Stimulated activated CD8-positive, alpha-beta memory T cell treated with anti-CD3 and anti-CD28 coated beads, Interleukin-2, amount 100 ng/mL, for 48 hours (primary cell): ENCODE results near the gene KRT79.
"Not testable (repeated sequence)": the region's sequence is repeated elsewhere in the genome, so short reads cannot be mapped to it uniquely, and the experiment has no call there.

ENCODE experiments used
- DNase-seq, 2 donors: peaks; one replicate each; pipeline ENCODE4 v3.0.0-alpha.2; 2020; ENCODE audit warnings: low read depth in 2 of 2

KRT79 gene

DNA sequence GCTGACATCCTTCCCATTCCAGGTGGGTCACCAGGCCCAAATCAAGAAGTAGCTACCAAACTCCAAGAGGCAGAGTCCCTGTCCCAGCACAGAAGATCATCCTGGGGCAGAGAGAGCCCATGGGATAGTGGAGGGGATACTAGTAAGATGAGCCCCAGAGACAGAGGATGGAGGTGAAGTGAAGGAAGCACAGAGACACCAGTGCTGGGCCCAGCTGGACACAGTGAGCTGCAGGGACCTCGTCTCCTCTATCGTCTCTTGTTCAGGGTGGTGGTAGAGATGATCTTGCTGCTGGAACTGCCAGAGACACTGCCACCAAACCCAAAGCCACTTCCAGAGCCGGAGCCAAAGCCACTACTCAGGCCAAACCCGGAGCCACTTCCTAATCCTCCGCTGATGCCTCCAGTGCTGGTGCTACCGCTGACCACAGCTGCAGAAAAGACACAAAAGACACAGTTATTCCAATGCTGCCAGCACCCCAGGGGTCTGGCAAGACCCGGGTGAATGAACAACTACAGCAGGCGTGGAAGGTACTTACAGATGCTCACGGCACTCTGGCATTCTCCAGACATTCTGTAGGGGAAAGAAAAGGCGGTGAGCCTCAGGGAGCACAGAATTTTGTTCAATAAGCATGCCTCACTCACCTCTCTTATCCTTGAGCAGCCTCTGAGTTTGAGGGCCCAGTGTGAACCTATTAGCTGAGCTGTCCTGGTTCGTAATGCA is 27.1 kb downstream of the KRT79 start:
- DNase-seq, result no peak

- DNase-seq, result no peak
These were observed 27.8 kb downstream of the KRT79 start for GRCh38 chr12:52806169-52806811.

GRCh38 chr12:52805739-52806138 is 28.4 kb downstream of the KRT79 start:
- no peak for DNase-seq

- no peak for DNase-seq
These were observed 29.1 kb downstream of the KRT79 start for GRCh38 chr12:52805000-52805399.

DNA sequence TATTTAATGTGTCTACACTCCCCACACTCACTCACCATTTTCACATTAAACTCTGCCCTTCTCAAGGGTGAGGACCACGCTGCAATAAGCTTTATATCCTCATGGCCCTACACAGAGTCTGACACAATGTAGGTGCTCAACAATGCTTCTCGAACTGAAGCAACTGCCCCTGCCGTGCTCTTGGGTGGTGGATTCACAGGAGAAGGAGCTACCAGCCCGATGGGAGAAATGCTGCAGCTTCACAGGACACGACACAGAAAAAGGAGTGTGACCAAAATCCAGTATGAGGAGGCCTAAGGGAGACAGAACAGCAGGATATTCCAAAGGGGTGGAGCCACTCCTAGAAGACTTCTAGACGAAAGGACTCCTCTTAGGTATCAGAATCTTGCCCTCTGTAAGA is 31.7 kb downstream of the KRT79 start:
- DNase-seq, result no peak

GRCh38 chr12:52801773-52802172 is 32.3 kb downstream of the KRT79 start:
- DNase-seq, result no peak

GRCh38 chr12:52800259-52800917 is 33.7 kb downstream of the KRT79 start:
- DNase-seq, result no peak

GRCh38 chr12:52799505-52800211 is 34.5 kb downstream of the KRT79 start:
- DNase-seq, result no peak

GRCh38 chr12:52798671-52799504 is 35.2 kb downstream of the KRT79 start:
- DNase-seq, result no peak

- no peak for DNase-seq
These were observed 36.0 kb downstream of the KRT79 start for GRCh38 chr12:52798003-52798670.

DNA sequence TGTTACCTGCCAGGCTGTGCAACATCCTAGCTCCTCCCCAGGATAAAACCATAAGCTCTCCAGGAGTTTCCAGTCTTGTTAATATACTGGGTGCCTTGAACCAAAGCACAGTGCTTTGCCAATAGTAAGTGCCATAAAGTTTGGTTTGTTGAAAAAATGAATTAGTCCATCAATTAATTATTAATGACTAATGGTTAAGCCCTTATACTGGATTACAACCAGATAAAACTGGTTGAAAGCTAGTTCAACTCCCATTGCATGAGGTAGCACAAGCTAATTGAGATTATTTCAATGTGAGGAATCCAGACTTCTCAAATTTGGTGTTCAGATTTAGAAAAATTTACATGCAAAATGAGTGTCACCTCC is 36.6 kb downstream of the KRT79 start:
- no peak for DNase-seq

DNA sequence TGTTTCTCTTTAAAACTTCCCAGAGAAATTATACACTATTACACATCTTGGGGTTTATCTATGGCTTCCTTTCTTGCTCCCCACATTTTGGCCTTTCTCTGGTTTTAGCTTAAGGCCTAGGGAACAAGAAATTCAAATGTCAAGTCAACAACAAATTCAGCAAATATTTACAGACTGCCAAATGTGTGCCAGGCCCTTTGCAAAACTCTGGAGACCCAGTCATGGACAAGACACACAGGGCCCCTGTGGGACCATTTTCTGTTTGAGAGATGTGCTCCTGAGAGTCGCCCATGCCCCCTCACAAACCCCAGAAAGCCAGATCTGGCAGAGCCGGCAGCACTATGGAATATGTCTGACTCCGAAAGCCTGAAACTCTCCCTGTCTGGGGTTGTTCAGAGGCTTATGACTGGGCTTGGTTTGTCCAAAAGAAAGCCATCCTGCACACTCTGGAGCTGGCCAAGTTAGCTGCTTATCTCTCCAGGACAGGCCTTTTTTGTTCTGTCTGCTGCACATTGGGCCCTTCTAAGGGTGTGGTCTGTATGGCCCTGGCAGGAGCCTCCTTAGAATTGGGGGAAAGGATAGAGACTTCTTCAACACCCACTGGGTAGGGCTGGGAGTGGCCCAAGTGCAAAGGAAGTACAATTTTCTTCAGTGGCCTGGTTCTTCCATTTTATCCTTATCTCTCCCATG is 37.1 kb downstream of the KRT79 start:
- no peak for DNase-seq

- DNase-seq, result no peak
These were observed 37.7 kb downstream of the KRT79 start for GRCh38 chr12:52796429-52796794.

GRCh38 chr12:52795694-52796428 is 38.2 kb downstream of the KRT79 start, which contains the start of gene KRT3:
Gene KRT3, minus strand, starts transcription at chr12:52796117. Its CDS starts 75 bp downstream, at chr12:52796042.
- DNase-seq, result no peak

DNA sequence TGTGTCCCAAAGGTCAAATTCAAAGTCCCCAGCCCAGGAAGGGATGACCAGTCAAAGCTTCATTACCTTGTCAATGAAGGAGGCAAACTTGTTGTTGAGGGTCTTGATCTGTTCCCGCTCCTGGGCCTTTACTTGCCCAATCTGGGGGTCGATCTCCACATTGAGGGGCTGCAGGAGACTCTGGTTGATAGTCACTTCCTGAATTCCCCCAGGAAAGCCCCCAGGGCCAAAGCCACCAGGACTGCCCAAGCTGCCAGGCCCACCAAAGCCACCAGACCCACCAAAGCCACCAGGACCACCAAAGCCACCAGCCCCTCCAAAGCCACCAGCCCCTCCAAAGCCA is 38.8 kb downstream of the KRT79 start:
- not testable (repeated sequence) for DNase-seq

DNA sequence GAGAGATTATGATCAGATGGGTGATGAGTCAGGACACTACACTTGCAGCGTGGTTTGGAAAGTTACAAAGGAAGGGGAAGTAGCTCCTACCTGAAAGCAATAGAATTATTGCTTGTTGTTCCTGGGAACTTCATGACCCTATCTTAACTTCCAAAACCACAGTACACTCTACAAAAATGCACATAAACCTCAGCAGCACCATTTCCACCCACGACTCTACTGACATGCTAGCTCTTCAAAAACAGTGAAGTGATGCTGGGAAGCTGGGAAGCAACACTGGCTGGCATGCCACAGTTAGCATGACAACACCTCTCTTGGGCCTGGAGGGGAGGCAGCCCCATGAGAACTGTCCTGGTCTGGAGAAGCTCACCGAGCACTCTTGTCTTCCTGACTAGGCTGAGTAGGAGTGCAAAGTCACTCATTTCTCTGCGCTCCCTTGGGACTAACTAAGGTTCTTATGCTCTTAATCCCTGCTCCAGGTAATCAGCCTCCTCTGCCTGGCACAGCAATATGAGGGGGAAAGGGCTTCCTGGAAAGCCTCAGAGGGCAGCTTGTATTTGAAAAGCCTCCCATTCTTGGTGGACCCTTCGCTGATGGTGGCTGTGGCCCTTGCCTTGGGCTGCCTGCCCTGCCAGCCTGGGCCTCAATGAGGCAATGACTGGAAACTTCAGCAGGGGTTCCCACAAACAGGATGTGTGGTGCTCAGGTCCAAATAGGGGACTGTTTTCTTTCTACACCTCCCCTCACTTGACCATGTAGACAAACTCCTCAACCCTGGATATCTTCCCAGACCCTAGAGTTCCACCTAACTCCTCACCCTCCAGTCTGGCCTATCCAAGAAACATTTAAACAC is 39.4 kb downstream of the KRT79 start:
- DNase-seq, result no peak

DNA sequence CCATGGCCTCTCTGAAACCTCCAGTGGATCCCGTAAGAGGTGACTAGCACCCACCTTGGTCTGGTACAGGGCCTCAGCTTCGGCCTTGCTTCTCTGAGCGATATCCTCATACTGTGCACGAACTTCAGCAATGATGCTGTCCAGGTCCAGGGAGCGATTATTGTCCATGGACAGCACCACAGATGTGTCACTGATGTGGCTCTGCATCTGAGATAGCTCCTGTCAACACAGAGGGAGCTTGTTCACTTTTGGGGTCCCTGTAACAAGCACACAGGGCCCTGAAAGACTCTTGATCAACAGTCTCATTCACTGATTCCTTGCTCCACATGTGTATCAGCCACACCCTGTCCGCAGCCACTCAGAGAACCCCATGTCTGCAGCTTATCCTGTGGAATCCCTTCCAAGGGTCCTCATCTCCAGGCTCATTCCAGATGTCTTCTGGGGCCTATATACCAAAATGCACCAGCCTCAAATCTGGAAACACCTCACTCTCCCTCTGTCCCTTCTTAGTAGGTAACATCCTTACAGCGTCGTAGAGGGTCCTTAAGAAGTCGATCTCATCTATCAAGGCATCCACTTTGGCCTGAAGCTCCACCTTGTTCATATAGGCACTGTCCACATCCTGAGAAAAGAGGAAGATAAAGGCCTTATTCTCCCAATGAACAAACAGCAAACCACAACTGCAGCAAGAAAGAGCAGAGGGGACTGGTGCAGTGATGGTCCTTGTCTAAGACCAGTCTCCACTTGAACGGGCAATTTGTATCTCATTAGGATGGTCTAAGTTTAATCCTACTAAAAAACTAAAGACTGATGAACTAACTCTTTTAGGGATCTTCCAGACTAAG is 41.7 kb downstream of the KRT79 start:
- no peak for DNase-seq
